Measurements from ENCODE around the gene STEAP2. TPM values are rescaled to one million over a fixed set of nuclear protein-coding genes. Genes with fewer than 3 reads are reported as not detected.
"Not testable (repeated sequence)": the region's sequence is repeated elsewhere in the genome, so short reads cannot be mapped to it uniquely, and the experiment has no call there.

STEAP2 gene
- total RNA-seq, 1 experiment from 2014 or later = 13.4 TPM

GRCh38 chr7:90181485-90181884 lies 30.1 kb upstream of the STEAP2 start:
- no peak for TF ChIP-seq SIN3A (IDR thresholded peaks at IDR 0.05; ENCODE audit: low read depth)
- TF ChIP-seq ELF1 (IDR thresholded peaks at IDR 0.05; ENCODE audit: borderline replicate concordance, low read depth) = no peak
- TF ChIP-seq SP1 (IDR thresholded peaks at IDR 0.05; ENCODE audit: low read depth) = no peak
- no peak for ATAC-seq
- no TSS peak for BruUV-seq (replicated peaks)
- POLR2A ChIA-PET = no interaction called here
- Histone ChIP-seq H4K20me1 (ENCODE audit: insufficient read depth) (no peaks in the 10 kb centered on the region), H3K27me3 (ENCODE audit: insufficient read depth, low read length) (no peaks in the 10 kb centered on the region), H3K9me2 (ENCODE audit: insufficient read depth) (no peaks in the 10 kb centered on the region), H3K4me3 (replicated peaks in 1 of 2; ENCODE audit: low read depth in 1 of 2, low read length in 2 of 2) (no peak overlapping the region), H3K79me2 (ENCODE audit: insufficient read depth, low read length) (no peaks in the 10 kb centered on the region), H3K4me2 (ENCODE audit: low read length) (no peak overlapping the region), H3K36me3 (ENCODE audit: control insufficient read depth in 1 of 2, insufficient read depth in 2 of 2, low read length in 2 of 2) (0 out of 4 replicates have a peak, but pooled peaks cover 0 to 3% of the 10 kb centered on the region in 2 experiments), H3K9me3 (ENCODE audit: control insufficient read depth in 1 of 2, insufficient read depth in 1 of 2, low read depth in 1 of 2, low read length in 2 of 2) (peaks cover 4 to 6% of the 10 kb centered on the region in 2 experiments; a peak in 2 of 4 replicates), H3K9ac (ENCODE audit: low read length) (no peak overlapping the region), H3K27ac (ENCODE audit: low read depth, low read length) (no peak overlapping the region; the same call in 1 of the 2 replicates), H3K4me1 (ENCODE audit: control insufficient read depth in 1 of 2, insufficient read depth in 2 of 2, low read length in 2 of 2) (peaks cover 35 to 45% of the 10 kb centered on the region in 2 experiments), H2AFZ (ENCODE audit: low read depth, low read length, poor library complexity, severe bottlenecking) (peak overlapping the region; percentile 81)
- intact Hi-C loops (cut with micrococcal nuclease) = no loop called here
- RAD21 ChIA-PET (ENCODE audit: low non-redundant PET in 1 of 2, low total read pairs in 2 of 2, uncharacterized antibody in 2 of 2, unreplicated experiment in 2 of 2) = no interaction called here
- DNase-seq (ENCODE audit: low read depth, low spot score) = no peak
- CTCF ChIA-PET = no interaction called here

GRCh38 chr7:90186290-90186689 lies 25.2 kb upstream of the STEAP2 start:
- H3K27ac ChIP-seq (ENCODE audit: low read depth, low read length); H4K20me1 ChIP-seq (ENCODE audit: insufficient read depth); H3K9me3 ChIP-seq (ENCODE audit: control insufficient read depth in 1 of 2, insufficient read depth in 1 of 2, low read depth in 1 of 2, low read length in 2 of 2); H3K9me2 ChIP-seq (ENCODE audit: insufficient read depth); H3K79me2 ChIP-seq (ENCODE audit: insufficient read depth, low read length); ATAC-seq; H3K36me3 ChIP-seq (ENCODE audit: control insufficient read depth in 1 of 2, insufficient read depth in 2 of 2, low read length in 2 of 2); H3K9ac ChIP-seq (ENCODE audit: low read length); BruUV-seq (replicated peaks); H3K4me2 ChIP-seq (ENCODE audit: low read length); intact Hi-C loops (cut with micrococcal nuclease); RAD21 ChIA-PET (ENCODE audit: low non-redundant PET in 1 of 2, low total read pairs in 2 of 2, uncharacterized antibody in 2 of 2, unreplicated experiment in 2 of 2); H3K4me3 ChIP-seq (replicated peaks in 1 of 2; ENCODE audit: low read depth in 1 of 2, low read length in 2 of 2); DNase-seq (ENCODE audit: low read depth, low spot score); CTCF ChIA-PET; H2AFZ ChIP-seq (ENCODE audit: low read depth, low read length, poor library complexity, severe bottlenecking); H3K27me3 ChIP-seq (ENCODE audit: insufficient read depth, low read length): not testable (repeated sequence)
- H3K4me1 ChIP-seq (ENCODE audit: control insufficient read depth in 1 of 2, insufficient read depth in 2 of 2, low read length in 2 of 2) = peaks cover 2 to 10% of the 10 kb centered on the region in 2 experiments; a peak in 3 of 4 replicates
- POLR2A ChIA-PET = interaction anchor here (1.3 kb wide), 1 partner anchor 8 kb away, joined by 4 read pairs; no protein-coding TSS in a partner anchor

Measured in HCT116 (cell line).